C4-2B (cell line): ENCODE data around the gene LSM7.
A peak's percentile ranks its signal among the peaks of the same experiment; 100 is the strongest.

Source experiments
- H3K27ac ChIP-seq: fragments of 450-650 bp; 2 replicates; pipeline ENCODE4 v1.5.1; 2017
- ZFX ChIP-seq: fragments of 450-650 bp; IDR thresholded peaks from 2 replicates; pipeline ENCODE4 v1.6.1; 2017
- TF ChIP-seq, protein P1 (sequence below): fragments of 450-650 bp; conservative IDR thresholded peaks from 2 replicates; pipeline ENCODE4 v1.5.1; 2017; ENCODE audit warnings: mild to moderate bottlenecking

The LSM7 gene

DNA sequence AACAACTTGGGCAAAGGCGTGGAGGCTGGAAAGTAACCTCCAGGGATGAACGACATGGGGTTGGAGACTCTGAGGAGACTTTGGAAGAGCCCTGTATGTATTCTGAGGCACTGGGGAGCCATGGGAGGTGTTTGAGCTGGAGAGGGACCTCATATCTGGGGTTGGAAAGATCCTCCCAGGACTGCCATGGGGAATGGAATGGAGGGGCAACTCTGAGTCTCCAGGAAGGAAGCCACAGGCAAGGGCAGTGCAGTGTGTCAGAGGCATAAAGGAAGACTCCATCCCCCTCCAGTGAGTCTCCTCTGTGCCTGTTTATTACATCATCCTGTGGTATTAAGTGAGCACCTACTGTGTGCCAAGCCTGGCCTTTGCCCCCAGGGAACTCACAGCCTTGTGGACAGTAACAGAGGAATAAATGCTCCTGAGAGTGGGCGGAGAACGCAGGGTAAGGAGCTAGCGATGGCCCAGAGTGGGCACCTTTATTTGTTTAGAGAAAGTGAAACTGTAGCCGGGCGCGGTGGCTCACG is 54.1 kb downstream of the LSM7 start:
- peak overlapping the region; percentile 52 for H3K27ac ChIP-seq

DNA sequence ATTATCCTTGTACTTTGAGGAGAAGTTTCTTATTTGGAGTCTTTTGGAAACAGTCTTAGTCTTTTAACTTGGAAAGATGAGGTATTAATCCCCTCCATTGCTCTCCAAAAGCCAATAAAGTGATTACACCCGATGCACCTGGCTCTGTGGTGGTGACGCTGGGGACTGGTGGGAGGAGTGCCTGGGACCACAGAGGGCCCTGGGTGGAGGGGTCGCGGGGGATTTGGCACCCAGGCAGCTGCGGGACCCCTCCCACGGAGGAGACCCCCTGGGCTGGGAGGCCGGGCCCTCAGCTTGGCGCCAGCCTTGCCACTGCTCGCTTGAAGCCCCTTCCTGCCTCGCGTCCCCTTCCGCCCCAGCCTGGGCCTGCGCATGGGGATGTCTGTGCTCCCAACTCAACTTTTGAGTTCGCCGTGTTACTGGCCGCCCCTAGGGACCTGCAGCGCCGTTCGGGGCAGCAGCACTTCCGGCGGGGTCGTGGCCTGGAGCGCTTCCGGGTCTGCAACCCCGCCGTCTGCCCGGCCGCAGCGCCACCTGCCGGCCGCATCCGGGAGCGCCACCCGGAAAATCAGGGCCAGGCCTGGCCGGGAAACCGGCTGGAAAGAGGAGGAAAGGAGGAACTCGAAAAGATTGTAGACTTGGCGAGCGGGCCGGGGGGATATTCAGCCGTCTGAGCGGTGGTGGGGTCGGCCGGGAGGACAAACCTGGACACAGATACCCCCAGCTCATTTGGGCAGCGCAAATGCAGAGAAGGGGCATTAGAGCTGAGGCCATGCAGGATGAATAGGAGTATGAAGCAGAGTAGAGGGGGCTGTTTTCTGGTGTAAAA is 54.8 kb downstream of the LSM7 start:
- TF ChIP-seq ZFX, result peak; percentile 29; the same call in 1 of the 2 replicates
- TF ChIP-seq, protein P1, sequence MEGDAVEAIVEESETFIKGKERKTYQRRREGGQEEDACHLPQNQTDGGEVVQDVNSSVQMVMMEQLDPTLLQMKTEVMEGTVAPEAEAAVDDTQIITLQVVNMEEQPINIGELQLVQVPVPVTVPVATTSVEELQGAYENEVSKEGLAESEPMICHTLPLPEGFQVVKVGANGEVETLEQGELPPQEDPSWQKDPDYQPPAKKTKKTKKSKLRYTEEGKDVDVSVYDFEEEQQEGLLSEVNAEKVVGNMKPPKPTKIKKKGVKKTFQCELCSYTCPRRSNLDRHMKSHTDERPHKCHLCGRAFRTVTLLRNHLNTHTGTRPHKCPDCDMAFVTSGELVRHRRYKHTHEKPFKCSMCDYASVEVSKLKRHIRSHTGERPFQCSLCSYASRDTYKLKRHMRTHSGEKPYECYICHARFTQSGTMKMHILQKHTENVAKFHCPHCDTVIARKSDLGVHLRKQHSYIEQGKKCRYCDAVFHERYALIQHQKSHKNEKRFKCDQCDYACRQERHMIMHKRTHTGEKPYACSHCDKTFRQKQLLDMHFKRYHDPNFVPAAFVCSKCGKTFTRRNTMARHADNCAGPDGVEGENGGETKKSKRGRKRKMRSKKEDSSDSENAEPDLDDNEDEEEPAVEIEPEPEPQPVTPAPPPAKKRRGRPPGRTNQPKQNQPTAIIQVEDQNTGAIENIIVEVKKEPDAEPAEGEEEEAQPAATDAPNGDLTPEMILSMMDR, result peak; percentile 99
- peak overlapping the region; percentile 52 for H3K27ac ChIP-seq

More for the DNA sequence above, 54.1 kb downstream of the LSM7 start:
- no peak for TF ChIP-seq ZFX
- TF ChIP-seq, protein P1, result no peak
